Ovary (tissue), 3 donors: ENCODE measurements around the gene SPP1.

Experiments
- EP300 ChIP-seq: sonication (generic); formaldehyde crosslinking; IDR thresholded peaks from one replicate; pipeline ENCODE4 v1.6.1; 2017; ENCODE audit warnings: antibody characterized with exemption
- TF ChIP-seq, protein P1 (sequence below), 3 donors: fragments of 450-650 bp in 2 of 3; fragments of 200-600 bp in 1 of 3; IDR thresholded peaks; one replicate each; pipeline versions ENCODE4 v1.5.1 to v1.8.0; 2016 to 2022; ENCODE audit warnings: antibody characterized with exemption in 3 of 3, mild to moderate bottlenecking in 1 of 3
- donor health status: DM: no; HTN: no; CAD: no.

DNA sequence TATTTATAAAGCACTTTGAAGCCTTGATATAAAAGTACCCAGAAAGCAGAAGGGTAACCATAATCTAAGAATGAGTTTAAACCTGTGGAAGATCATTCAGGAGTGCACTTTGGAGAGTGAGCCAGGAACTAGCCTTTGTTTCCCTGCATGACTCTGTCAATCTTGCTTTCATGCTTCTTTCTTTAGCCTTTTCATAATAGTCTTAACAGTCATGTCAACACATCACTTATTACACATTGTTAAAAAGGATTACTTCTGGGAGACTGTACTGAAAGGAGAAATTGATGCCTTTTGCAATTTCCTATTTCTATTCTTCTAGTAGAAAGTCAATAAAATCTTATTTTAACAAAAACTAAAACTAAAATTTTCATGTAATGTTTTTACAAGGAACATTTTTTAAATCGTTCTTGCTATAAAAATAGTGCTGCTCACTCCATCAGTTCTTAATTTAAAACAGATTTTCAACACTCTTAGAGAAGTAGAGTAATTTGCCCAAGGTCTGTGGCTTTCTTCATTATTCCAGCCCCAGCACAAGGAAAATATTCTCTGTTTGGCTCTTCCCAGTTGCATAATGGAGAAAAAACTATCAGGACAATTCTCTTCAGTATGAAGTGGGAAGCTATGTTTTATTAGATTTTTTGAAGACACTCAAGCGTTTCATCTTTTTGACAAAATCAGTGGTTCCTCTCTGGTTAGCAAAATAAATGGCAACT, 35.4 kb upstream of the SPP1 start:
- no peak for TF ChIP-seq EP300
- TF ChIP-seq, protein P1, sequence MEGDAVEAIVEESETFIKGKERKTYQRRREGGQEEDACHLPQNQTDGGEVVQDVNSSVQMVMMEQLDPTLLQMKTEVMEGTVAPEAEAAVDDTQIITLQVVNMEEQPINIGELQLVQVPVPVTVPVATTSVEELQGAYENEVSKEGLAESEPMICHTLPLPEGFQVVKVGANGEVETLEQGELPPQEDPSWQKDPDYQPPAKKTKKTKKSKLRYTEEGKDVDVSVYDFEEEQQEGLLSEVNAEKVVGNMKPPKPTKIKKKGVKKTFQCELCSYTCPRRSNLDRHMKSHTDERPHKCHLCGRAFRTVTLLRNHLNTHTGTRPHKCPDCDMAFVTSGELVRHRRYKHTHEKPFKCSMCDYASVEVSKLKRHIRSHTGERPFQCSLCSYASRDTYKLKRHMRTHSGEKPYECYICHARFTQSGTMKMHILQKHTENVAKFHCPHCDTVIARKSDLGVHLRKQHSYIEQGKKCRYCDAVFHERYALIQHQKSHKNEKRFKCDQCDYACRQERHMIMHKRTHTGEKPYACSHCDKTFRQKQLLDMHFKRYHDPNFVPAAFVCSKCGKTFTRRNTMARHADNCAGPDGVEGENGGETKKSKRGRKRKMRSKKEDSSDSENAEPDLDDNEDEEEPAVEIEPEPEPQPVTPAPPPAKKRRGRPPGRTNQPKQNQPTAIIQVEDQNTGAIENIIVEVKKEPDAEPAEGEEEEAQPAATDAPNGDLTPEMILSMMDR (IDR thresholded peaks at IDR 0.05): no peak
